H1 (cell line): Measurements from ENCODE around the gene CMSS1. TPM values are rescaled to one million over a fixed set of nuclear protein-coding genes. Genes with fewer than 3 reads are reported as not detected.

Experiments
- CHD7 ChIP-seq: fragments of 300-600 bp; sonication (generic); IDR thresholded peaks from 2 replicates; pipeline ENCODE4 v1.7.1; 2012; ENCODE audit warnings: low read length, moderate library complexity, mild to moderate bottlenecking, inconsistent platforms; ENCODE audit not compliant: insufficient replicate concordance
- EZH2 ChIP-seq: fragments of 200-600 bp; sonication (generic); IDR thresholded peaks from 2 replicates; pipeline ENCODE4 v1.7.1; 2012; ENCODE audit warnings: low read depth, mild to moderate bottlenecking, moderate library complexity, low read length, inconsistent platforms; ENCODE audit not compliant: severe bottlenecking
- HDAC6 ChIP-seq: IDR thresholded peaks from one replicate; pipeline ENCODE4 v1.7.1; 2012; ENCODE audit warnings: low read depth, mild to moderate bottlenecking, inconsistent platforms, low read length, moderate library complexity
- PHF8 ChIP-seq: fragments of 200-600 bp; sonication (generic); conservative IDR thresholded peaks from 2 replicates; pipeline ENCODE4 v1.7.1; 2012; ENCODE audit warnings: low read depth, mild to moderate bottlenecking, inconsistent platforms, low read length, moderate library complexity
- TAF1 ChIP-seq: IDR thresholded peaks from 2 replicates; pipeline ENCODE4 v1.6.1; 2011; ENCODE audit warnings: mild to moderate bottlenecking, low read depth, low read length
- TEAD4 ChIP-seq: IDR thresholded peaks from 2 replicates; pipeline ENCODE4 v1.6.1; 2012; ENCODE audit warnings: low read depth, low read length, inconsistent platforms, mixed read lengths
- polyA plus RNA-seq, 7 experiments: library from polyadenylated mRNA; depleted of rRNA in 3 of 7; stranded (reverse) in 5 of 7; unstranded in 2 of 7; fragments of >200 nt in 5 of 7; fragments of 200-250 nt in 2 of 7; gene quantifications; 1 replicate in 5 of 7; 2 replicates in 1 of 7; 4 replicates in 1 of 7; pipeline versions ENCODE4 v1.2.1 to v1.2.3, GENCODE V29; 2011 to 2013; ENCODE audit warnings: missing spikeins in 2 of 7, mixed read lengths in 2 of 7
- total RNA-seq: library from RNA; stranded (reverse); fragmentation: NEBNext Ultra II Directional; extraction: Animal tissue kit (Norgen Biotek cat#: 25700); gene quantifications from 2 replicates; pipeline ENCODE4 v1.2.1, GENCODE V29; 2021

The CMSS1 gene
- total and polyA plus RNA-seq, 2 of the 8 experiments (the other 6 are each of a cell fraction or from before 2014, with no cell fraction given): 15.2 to 75.1 TPM

- TF ChIP-seq CHD7 (no peak), PHF8 (no peak), TEAD4 (no peak), TAF1 (no peak), HDAC6 (no peak), EZH2 (no peak)
Observed at GRCh38 chr3:99839613-99840012, 22.0 kb downstream of the CMSS1 start (continued).
